NB4 (cell line): ENCODE data around the gene PARK7.
"Not testable (repeated sequence)": the region's sequence is repeated elsewhere in the genome, so short reads cannot be mapped to it uniquely, and the experiment has no call there.

Experiments used
- DNase-seq: peaks from one replicate; pipeline ENCODE4 v3.0.0; 2010; ENCODE audit warnings: low read depth
- H3K4me3 ChIP-seq: one replicate; pipeline ENCODE4 v1.5.1; 2011; ENCODE audit warnings: mild to moderate bottlenecking, low read depth, low read length, moderate library complexity
- CTCF ChIP-seq: IDR thresholded peaks from one replicate; pipeline ENCODE4 v1.5.1; 2012; ENCODE audit warnings: low read depth, low read length
- MAX ChIP-seq: IDR thresholded peaks from 2 replicates; pipeline ENCODE4 v1.6.1; 2011; ENCODE audit warnings: low read depth, low read length
- MYC ChIP-seq: IDR thresholded peaks from 2 replicates; pipeline ENCODE4 v1.6.1; 2011; ENCODE audit warnings: low read depth, low read length
- POLR2A ChIP-seq: IDR thresholded peaks from 2 replicates; pipeline ENCODE4 v1.6.1; 2011; ENCODE audit warnings: mild to moderate bottlenecking; ENCODE audit not compliant: insufficient read length; ENCODE audit errors: extremely low read depth

The PARK7 gene

GRCh38 chr1:7954683-7955082 lies 6.8 kb upstream of the PARK7 start:
- TF ChIP-seq POLR2A, result no peak
- peak overlapping the region; percentile 75 for H3K4me3 ChIP-seq
- DNase-seq, result peak; percentile 12

GRCh38 chr1:7956218-7957032 lies 5.1 kb upstream of the PARK7 start:
- TF ChIP-seq POLR2A (no peak), MYC (no peak), CTCF (no peak), MAX (no peak)
- no peak overlapping the region for H3K4me3 ChIP-seq
- no peak for DNase-seq

GRCh38 chr1:7960165-7960564 lies 1.3 kb upstream of the PARK7 start:
- TF ChIP-seq CTCF (no peak), MYC (no peak), POLR2A (no peak), MAX (no peak)
- peak; percentile 36 for DNase-seq
- peak overlapping the region; percentile 92 for H3K4me3 ChIP-seq

- no peak for TF ChIP-seq CTCF
- TF ChIP-seq MYC, result no peak
- TF ChIP-seq MAX, result no peak
- TF ChIP-seq POLR2A, result no peak
Measured at GRCh38 chr1:7960867-7961215, 670 bp upstream of the PARK7 start.

GRCh38 chr1:7962014-7962335 lies 464 bp downstream of the PARK7 start:
- no peak for DNase-seq
- TF ChIP-seq POLR2A (no peak), CTCF (no peak), MYC (no peak; the same call in 1 of the 2 replicates), MAX (no peak; the same call in 1 of the 2 replicates)

More at GRCh38 chr1:7960867-7961215, 670 bp upstream of the PARK7 start:
- DNase-seq, result no peak
- H3K4me3 ChIP-seq, result peak overlapping the region; percentile 92

GRCh38 chr1:7962636-7963377 lies 1.3 kb downstream of the PARK7 start:
- TF ChIP-seq CTCF, result no peak
- TF ChIP-seq MAX, result no peak
- TF ChIP-seq MYC, result no peak
- no peak for TF ChIP-seq POLR2A
- DNase-seq, result no peak
- peak overlapping the region; percentile 83 for H3K4me3 ChIP-seq

More at GRCh38 chr1:7962014-7962335, 464 bp downstream of the PARK7 start:
- H3K4me3 ChIP-seq, result peak overlapping the region; percentile 83

- not testable (repeated sequence) for H3K4me3 ChIP-seq, DNase-seq
Measured at GRCh38 chr1:7963378-7963730, 1.8 kb downstream of the PARK7 start.

- not testable (repeated sequence) for H3K4me3 ChIP-seq, DNase-seq
Measured at GRCh38 chr1:7963841-7964240, 2.3 kb downstream of the PARK7 start.
